NAMALWA (cell line): ENCODE data around the gene CLDN5.

Experiments
- DNase-seq: peaks from one replicate; pipeline ENCODE4 v3.0.0-alpha.2; 2015; ENCODE audit warnings: low spot score

CLDN5 gene

GRCh38 chr22:19522190-19522880, 1.9 kb downstream of the CLDN5 start:
- peak; percentile 18 for DNase-seq

- DNase-seq = no peak
These were observed 3.5 kb downstream of the CLDN5 start for GRCh38 chr22:19520566-19521305.

GRCh38 chr22:19520007-19520406, 4.2 kb downstream of the CLDN5 start:
- DNase-seq = no peak

- DNase-seq = no peak
These were observed 4.9 kb downstream of the CLDN5 start for GRCh38 chr22:19519041-19519926.

GRCh38 chr22:19518635-19519034, 5.6 kb downstream of the CLDN5 start:
- no peak for DNase-seq

GRCh38 chr22:19517919-19518611, 6.1 kb downstream of the CLDN5 start:
- no peak for DNase-seq

- no peak for DNase-seq
These were observed 7.1 kb downstream of the CLDN5 start for GRCh38 chr22:19517171-19517500.

- no peak for DNase-seq
These were observed 7.6 kb downstream of the CLDN5 start for GRCh38 chr22:19516378-19517170.

GRCh38 chr22:19515654-19516377, 8.4 kb downstream of the CLDN5 start:
- no peak for DNase-seq

- DNase-seq = no peak
These were observed 9.2 kb downstream of the CLDN5 start for GRCh38 chr22:19514831-19515565.

- no peak for DNase-seq
These were observed 10.4 kb downstream of the CLDN5 start for GRCh38 chr22:19513823-19514222.

- no peak for DNase-seq
These were observed 13.3 kb downstream of the CLDN5 start for GRCh38 chr22:19510919-19511341.

- DNase-seq = no peak
These were observed 14.3 kb downstream of the CLDN5 start for GRCh38 chr22:19509923-19510322.

GRCh38 chr22:19509191-19509590, 15.0 kb downstream of the CLDN5 start:
- DNase-seq = no peak

- DNase-seq = no peak
These were observed 16.0 kb downstream of the CLDN5 start for GRCh38 chr22:19508024-19508776.

GRCh38 chr22:19507534-19507861, 16.7 kb downstream of the CLDN5 start:
- DNase-seq = no peak

GRCh38 chr22:19506212-19506611, 18.0 kb downstream of the CLDN5 start:
- no peak for DNase-seq

GRCh38 chr22:19505735-19506126, 18.5 kb downstream of the CLDN5 start:
- no peak for DNase-seq
